ENCODE measurements around the gene WIPI1.
"Not testable (repeated sequence)": the region's sequence is repeated elsewhere in the genome, so short reads cannot be mapped to it uniquely, and the experiment has no call there.

The WIPI1 gene

DNA sequence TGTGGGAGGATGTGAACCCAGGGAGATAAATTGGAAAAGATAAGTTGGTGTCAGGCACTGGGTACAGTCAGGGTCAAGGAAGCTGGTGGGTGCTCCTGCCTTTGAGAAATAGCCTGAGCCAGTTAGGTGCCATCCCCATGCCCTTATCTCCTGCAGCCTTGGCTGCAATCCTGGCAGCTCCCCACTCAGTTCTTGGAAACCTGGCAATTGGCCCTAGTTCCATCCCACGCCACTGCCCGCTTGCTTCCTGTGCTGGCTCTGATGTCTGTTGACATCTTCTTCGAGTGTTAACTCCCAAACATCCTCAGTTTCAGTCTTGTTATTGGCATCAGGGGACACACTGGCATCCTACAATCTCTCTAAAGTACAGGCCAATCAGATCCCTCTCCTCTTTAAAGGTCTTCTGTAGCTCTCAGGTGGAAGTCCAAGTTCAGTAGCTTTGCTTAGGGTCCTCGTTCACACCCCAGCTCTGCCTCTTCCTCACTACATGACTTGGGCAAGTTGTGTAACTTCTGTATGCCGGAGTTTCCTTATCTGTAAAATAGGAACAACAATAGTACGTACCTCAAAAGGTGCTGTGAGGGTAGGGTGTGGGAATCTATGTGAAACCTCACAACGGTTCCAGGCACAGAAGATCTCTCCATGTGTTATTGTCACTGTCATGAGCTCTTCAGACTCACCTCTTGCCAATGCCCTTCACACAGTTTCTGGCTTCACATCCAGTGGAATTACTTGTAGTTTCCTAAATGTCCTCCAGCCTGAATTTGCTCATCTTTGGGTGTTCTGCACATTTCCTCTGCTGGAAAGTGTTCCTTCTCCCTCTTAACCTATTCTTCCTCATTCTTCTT is 41.4 kb upstream of the WIPI1 start:
- no peak overlapping the region for H3K18ac ChIP-seq (ENCODE audit: low read depth in 1 of 2, low read length in 2 of 2)

DNA sequence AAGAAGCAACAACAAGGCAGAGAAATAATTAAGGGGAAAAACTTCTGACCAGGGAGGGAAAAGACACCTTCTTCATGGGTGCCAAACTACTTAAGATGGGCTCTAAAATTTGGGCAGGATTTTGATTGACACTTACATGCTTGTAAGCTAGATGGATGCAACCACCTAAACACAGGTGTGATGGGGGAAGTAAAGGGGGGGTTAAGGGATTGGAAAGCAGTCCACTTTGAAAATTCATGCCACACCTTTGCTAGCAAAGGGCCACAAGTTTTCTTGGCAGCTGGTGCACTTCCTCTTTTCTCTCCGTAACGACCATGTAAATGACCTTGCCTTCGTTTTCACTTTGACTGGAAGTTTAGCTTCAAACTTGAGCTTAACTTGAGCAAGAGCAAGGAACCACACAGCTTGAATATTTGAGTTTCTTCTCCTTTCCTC is 40.6 kb upstream of the WIPI1 start:
- Histone ChIP-seq H2BK120ac (ENCODE audit: low read depth, low read length) (no peak overlapping the region), H3K9me3 (ENCODE audit: control insufficient read depth, low read length) (no peaks in the 10 kb centered on the region), H3K36me3 (ENCODE audit: control insufficient read depth in 1 of 2, insufficient read depth in 2 of 2, low read depth in 1 of 2, low read length in 2 of 2) (no peaks in the 10 kb centered on the region), H3K4ac (ENCODE audit: low read depth in 1 of 2, low read length in 2 of 2) (no peak overlapping the region), H3K9ac (ENCODE audit: low read length) (no peak overlapping the region), H2AFZ (ENCODE audit: low read depth, low read length) (no peak overlapping the region), H4K8ac (ENCODE audit: low read length) (no peak overlapping the region), H3K4me1 (ENCODE audit: control insufficient read depth, insufficient read depth, low read depth, low read length) (no peaks in the 10 kb centered on the region), H2BK12ac (ENCODE audit: low read length in 2 of 2) (no peak overlapping the region), H4K91ac (ENCODE audit: low read length) (no peak overlapping the region), H2BK15ac (ENCODE audit: low read depth, poor library complexity, severe bottlenecking) (no peak overlapping the region), H3K27me3 (ENCODE audit: control insufficient read depth in 1 of 2, insufficient read depth in 1 of 2, low read length in 2 of 2) (peaks cover 4 to 23% of the 10 kb centered on the region in 2 experiments), H2AK5ac (ENCODE audit: low read length, severe bottlenecking) (no peak overlapping the region), H3K18ac (ENCODE audit: low read depth in 1 of 2, low read length in 2 of 2) (no peak overlapping the region), H3K23ac (ENCODE audit: low read length in 2 of 2) (no peak overlapping the region), H3K4me2 (ENCODE audit: low read length, poor library complexity, severe bottlenecking) (no peak overlapping the region), H3K14ac (ENCODE audit: low read length in 2 of 2) (no peak overlapping the region), H3K4me3 (ENCODE audit: insufficient read depth in 1 of 2, low read depth in 1 of 2, low read length in 2 of 2) (no peak overlapping the region), H3K27ac (ENCODE audit: low read length, poor library complexity, severe bottlenecking) (no peak overlapping the region), H3K79me1 (replicated peaks; ENCODE audit: low read length, poor library complexity, severe bottlenecking) (no peaks in the 10 kb centered on the region), H2BK5ac (ENCODE audit: low read depth, low read length, poor library complexity, severe bottlenecking) (no peak overlapping the region)
- no peak for DNase-seq
- WGBS = 69% methylated on average over 3 of the region's 3 CpGs

More for the DNA sequence above, 41.4 kb upstream of the WIPI1 start:
- H2BK5ac ChIP-seq (ENCODE audit: low read depth, low read length, poor library complexity, severe bottlenecking) = no peak overlapping the region
- WGBS = 86% methylated on average over 6 of the region's 7 CpGs
- H3K4me3 ChIP-seq (ENCODE audit: insufficient read depth in 1 of 2, low read depth in 1 of 2, low read length in 2 of 2) = no peak overlapping the region
- no peaks in the 10 kb centered on the region for H3K9me3 ChIP-seq (ENCODE audit: control insufficient read depth, low read length)
- H3K4ac ChIP-seq (ENCODE audit: low read depth in 1 of 2, low read length in 2 of 2) = no peak overlapping the region
- no peak overlapping the region for H2AFZ ChIP-seq (ENCODE audit: low read depth, low read length)
- H3K27ac ChIP-seq (ENCODE audit: low read length, poor library complexity, severe bottlenecking) = no peak overlapping the region
- H2BK120ac ChIP-seq (ENCODE audit: low read depth, low read length) = no peak overlapping the region
- no peak overlapping the region for H4K8ac ChIP-seq (ENCODE audit: low read length)
- H4K91ac ChIP-seq (ENCODE audit: low read length) = no peak overlapping the region
- H3K4me2 ChIP-seq (ENCODE audit: low read length, poor library complexity, severe bottlenecking) = no peak overlapping the region
- no peak overlapping the region for H3K9ac ChIP-seq (ENCODE audit: low read length)
- H2AK5ac ChIP-seq (ENCODE audit: low read length, severe bottlenecking) = no peak overlapping the region
- no peaks in the 10 kb centered on the region for H3K36me3 ChIP-seq (ENCODE audit: control insufficient read depth in 1 of 2, insufficient read depth in 2 of 2, low read depth in 1 of 2, low read length in 2 of 2)
- peak overlapping the region in 1 of 2 experiments; percentile 78 for H3K23ac ChIP-seq (ENCODE audit: low read length in 2 of 2)
- no peaks in the 10 kb centered on the region for H3K4me1 ChIP-seq (ENCODE audit: control insufficient read depth, insufficient read depth, low read depth, low read length)
- peak overlapping the region in 1 of 2 experiments; percentile 39 for H2BK12ac ChIP-seq (ENCODE audit: low read length in 2 of 2)
- no peak for DNase-seq
- peak overlapping the region in 1 of 2 experiments; percentile 22 for H3K14ac ChIP-seq (ENCODE audit: low read length in 2 of 2)
- H2BK15ac ChIP-seq (ENCODE audit: low read depth, poor library complexity, severe bottlenecking) = no peak overlapping the region
- peaks cover 4 to 23% of the 10 kb centered on the region in 2 experiments for H3K27me3 ChIP-seq (ENCODE audit: control insufficient read depth in 1 of 2, insufficient read depth in 1 of 2, low read length in 2 of 2)
- H3K79me1 ChIP-seq (replicated peaks; ENCODE audit: low read length, poor library complexity, severe bottlenecking) = no peaks in the 10 kb centered on the region

DNA sequence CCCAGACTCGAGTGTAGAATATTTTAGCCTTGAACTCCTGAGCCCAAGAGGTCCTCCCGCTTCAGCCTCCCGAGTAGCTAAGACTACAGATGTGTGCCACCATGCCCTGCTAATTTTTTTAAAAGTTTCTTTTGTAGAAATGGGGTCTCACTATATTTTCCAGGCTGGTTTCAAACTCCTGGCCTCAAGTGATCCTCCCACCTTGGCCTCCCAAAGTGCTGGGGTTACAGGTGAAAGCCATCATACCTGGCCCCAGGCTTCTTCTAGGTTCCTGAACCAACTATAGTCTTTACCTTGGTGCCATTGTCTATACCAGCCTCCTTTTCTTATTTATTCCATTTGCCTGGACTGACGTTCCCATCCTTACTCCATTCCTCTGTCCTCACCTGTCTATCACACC is 37.8 kb upstream of the WIPI1 start:
- no peak overlapping the region for H3K27ac ChIP-seq (ENCODE audit: low read length, poor library complexity, severe bottlenecking)
- no peak overlapping the region for H2BK120ac ChIP-seq (ENCODE audit: low read depth, low read length)
- H2BK12ac ChIP-seq (ENCODE audit: low read length in 2 of 2) = no peak overlapping the region
- no peak for DNase-seq
- WGBS = 97% methylated on average over 4 of the region's 4 CpGs
- no peak overlapping the region for H2AFZ ChIP-seq (ENCODE audit: low read depth, low read length)
- no peak overlapping the region for H3K14ac ChIP-seq (ENCODE audit: low read length in 2 of 2)
- peaks cover 4 to 11% of the 10 kb centered on the region in 2 experiments for H3K27me3 ChIP-seq (ENCODE audit: control insufficient read depth in 1 of 2, insufficient read depth in 1 of 2, low read length in 2 of 2)
- no peaks in the 10 kb centered on the region for H3K79me1 ChIP-seq (replicated peaks; ENCODE audit: low read length, poor library complexity, severe bottlenecking)
- no peak overlapping the region for H3K4me3 ChIP-seq (ENCODE audit: insufficient read depth in 1 of 2, low read depth in 1 of 2, low read length in 2 of 2)
- no peak overlapping the region for H3K4me2 ChIP-seq (ENCODE audit: low read length, poor library complexity, severe bottlenecking)
- H4K8ac ChIP-seq (ENCODE audit: low read length) = no peak overlapping the region
- no peak overlapping the region for H2AK5ac ChIP-seq (ENCODE audit: low read length, severe bottlenecking)
- no peak overlapping the region for H2BK15ac ChIP-seq (ENCODE audit: low read depth, poor library complexity, severe bottlenecking)
- no peaks in the 10 kb centered on the region for H3K36me3 ChIP-seq (ENCODE audit: control insufficient read depth in 1 of 2, insufficient read depth in 2 of 2, low read depth in 1 of 2, low read length in 2 of 2)
- H3K23ac ChIP-seq (ENCODE audit: low read length in 2 of 2) = no peak overlapping the region
- H3K4me1 ChIP-seq (ENCODE audit: control insufficient read depth, insufficient read depth, low read depth, low read length) = no peaks in the 10 kb centered on the region
- H3K18ac ChIP-seq (ENCODE audit: low read depth in 1 of 2, low read length in 2 of 2) = no peak overlapping the region
- H3K9ac ChIP-seq (ENCODE audit: low read length) = no peak overlapping the region
- no peak overlapping the region for H3K4ac ChIP-seq (ENCODE audit: low read depth in 1 of 2, low read length in 2 of 2)
- H4K91ac ChIP-seq (ENCODE audit: low read length) = no peak overlapping the region
- H2BK5ac ChIP-seq (ENCODE audit: low read depth, low read length, poor library complexity, severe bottlenecking) = no peak overlapping the region
- no peaks in the 10 kb centered on the region for H3K9me3 ChIP-seq (ENCODE audit: control insufficient read depth, low read length)

DNA sequence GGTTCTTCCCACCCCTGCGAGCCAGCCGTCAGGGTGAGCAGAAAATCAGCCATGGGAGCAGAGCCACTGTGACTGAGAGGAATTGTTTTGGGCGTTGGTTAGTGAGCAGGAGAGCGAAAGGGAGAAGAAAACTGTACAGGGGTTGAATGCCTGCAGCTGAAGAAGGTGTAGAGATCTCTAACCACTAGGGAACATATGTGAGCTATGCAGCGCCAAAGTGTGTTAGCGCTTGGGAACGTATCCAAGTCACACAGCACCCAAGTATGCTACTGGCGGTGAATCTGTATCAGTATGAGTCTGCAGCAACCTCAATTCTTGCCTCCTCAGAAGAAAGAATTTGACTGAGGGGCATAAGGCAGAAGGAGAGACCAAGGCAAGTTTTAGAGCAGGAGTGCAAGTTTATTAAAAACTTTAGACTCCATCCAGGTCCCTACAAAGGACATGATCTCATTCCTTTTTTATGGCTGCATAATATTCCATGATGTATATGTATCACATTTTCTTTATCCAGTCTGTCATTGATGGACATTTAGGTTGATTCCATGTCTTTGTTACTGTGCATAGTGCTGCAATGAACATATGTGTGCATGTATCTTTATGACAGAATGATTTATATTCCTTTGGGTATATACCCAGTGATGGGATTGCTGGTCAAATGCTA is 35.2 kb upstream of the WIPI1 start:
- not testable (repeated sequence) for H3K4ac ChIP-seq (ENCODE audit: low read depth in 1 of 2, low read length in 2 of 2); H3K18ac ChIP-seq (ENCODE audit: low read depth in 1 of 2, low read length in 2 of 2); H3K36me3 ChIP-seq (ENCODE audit: control insufficient read depth in 1 of 2, insufficient read depth in 2 of 2, low read depth in 1 of 2, low read length in 2 of 2); H4K8ac ChIP-seq (ENCODE audit: low read length); H3K27ac ChIP-seq (ENCODE audit: low read length, poor library complexity, severe bottlenecking); H2BK5ac ChIP-seq (ENCODE audit: low read depth, low read length, poor library complexity, severe bottlenecking); H3K27me3 ChIP-seq (ENCODE audit: control insufficient read depth in 1 of 2, insufficient read depth in 1 of 2, low read length in 2 of 2); H3K79me1 ChIP-seq (replicated peaks; ENCODE audit: low read length, poor library complexity, severe bottlenecking); H4K91ac ChIP-seq (ENCODE audit: low read length); H2AFZ ChIP-seq (ENCODE audit: low read depth, low read length); H3K4me3 ChIP-seq (ENCODE audit: insufficient read depth in 1 of 2, low read depth in 1 of 2, low read length in 2 of 2); H2BK15ac ChIP-seq (ENCODE audit: low read depth, poor library complexity, severe bottlenecking); H3K4me1 ChIP-seq (ENCODE audit: control insufficient read depth, insufficient read depth, low read depth, low read length); H3K9ac ChIP-seq (ENCODE audit: low read length); H2BK120ac ChIP-seq (ENCODE audit: low read depth, low read length); H3K4me2 ChIP-seq (ENCODE audit: low read length, poor library complexity, severe bottlenecking); DNase-seq; H2BK12ac ChIP-seq (ENCODE audit: low read length in 2 of 2); H3K9me3 ChIP-seq (ENCODE audit: control insufficient read depth, low read length); H3K23ac ChIP-seq (ENCODE audit: low read length in 2 of 2); H3K14ac ChIP-seq (ENCODE audit: low read length in 2 of 2); H2AK5ac ChIP-seq (ENCODE audit: low read length, severe bottlenecking)
- whole genome bisulfite sequencing = 96% methylated on average over 8 of the region's 8 CpGs
